Duodenal mucosa (tissue), 2 donors: ENCODE measurements around the gene HOXD12.

Source experiments
- H3K27ac ChIP-seq: one replicate; pipeline ENCODE4 v1.7.0; 2013; ENCODE audit warnings: low read depth, low read length
- H3K27me3 ChIP-seq, 2 donors: one replicate each; pipeline ENCODE4 v1.7.0; 2013; ENCODE audit warnings: low read length in 2 of 2, control low read depth in 1 of 2; ENCODE audit not compliant: insufficient read depth in 2 of 2, control insufficient read depth in 1 of 2
- H3K36me3 ChIP-seq, 2 donors: one replicate each; pipeline ENCODE4 v1.7.0; 2013; ENCODE audit warnings: low read length in 2 of 2, control low read depth in 1 of 2; ENCODE audit not compliant: insufficient read depth in 2 of 2, control insufficient read depth in 1 of 2
- H3K4me1 ChIP-seq, 2 donors: one replicate each; pipeline ENCODE4 v1.7.0; 2013; ENCODE audit warnings: low read length in 2 of 2, control low read depth in 1 of 2; ENCODE audit not compliant: insufficient read depth in 2 of 2, control insufficient read depth in 1 of 2
- H3K4me3 ChIP-seq, 2 donors: one replicate each; pipeline ENCODE4 v1.7.0; 2013; ENCODE audit warnings: low read length in 2 of 2, low read depth in 1 of 2
- H3K9ac ChIP-seq, 2 donors: one replicate each; pipeline ENCODE4 v1.7.0; 2013; ENCODE audit warnings: low read length in 2 of 2, low read depth in 1 of 2
- H3K9me3 ChIP-seq, 2 donors: one replicate each; pipeline ENCODE4 v1.7.0; 2013; ENCODE audit warnings: low read length in 2 of 2, control low read depth in 1 of 2; ENCODE audit not compliant: control insufficient read depth in 1 of 2

HOXD12 gene

DNA sequence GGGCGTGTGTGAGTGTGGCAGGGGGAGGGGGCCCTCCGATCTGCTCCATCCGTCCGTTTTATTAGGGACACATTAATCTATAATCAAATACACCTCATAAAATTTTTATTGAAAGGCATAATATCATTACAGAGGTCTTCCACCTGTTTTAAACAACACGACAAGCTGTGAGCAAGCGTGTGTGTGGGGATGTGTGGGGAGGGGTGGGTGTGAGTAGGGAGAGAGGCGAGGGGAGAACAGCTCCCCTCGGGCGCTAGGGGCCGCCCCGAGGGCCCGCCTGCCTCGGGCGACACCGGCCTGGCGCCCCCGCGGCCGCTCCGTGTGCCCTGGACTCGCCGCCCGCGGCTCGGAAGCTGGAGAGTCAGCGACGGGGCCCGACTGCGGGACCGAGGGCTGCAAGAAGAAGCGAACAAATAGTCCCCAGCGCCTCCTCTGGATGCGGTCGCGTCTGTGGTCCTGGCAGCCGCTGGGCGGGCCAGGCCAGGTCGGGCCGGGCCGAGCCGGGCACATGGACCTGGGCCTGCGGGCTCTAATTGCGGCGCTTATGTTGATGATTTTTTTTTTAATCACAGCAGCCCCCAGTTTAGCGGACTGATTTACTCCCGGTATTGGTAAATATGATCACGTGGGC lies 22.6 kb downstream of the HOXD12 start:
- peak overlapping the region; percentile 43 to 50 for H3K4me3 ChIP-seq
- no peaks in the 10 kb centered on the region for H3K4me1 ChIP-seq
- no peaks in the 10 kb centered on the region for H3K36me3 ChIP-seq
- no peaks in the 10 kb centered on the region for H3K9me3 ChIP-seq
- peak overlapping the region; percentile 10 for H3K27ac ChIP-seq
- peaks cover 88 to 93% of the 10 kb centered on the region in 2 donors for H3K27me3 ChIP-seq
- no peak overlapping the region for H3K9ac ChIP-seq

DNA sequence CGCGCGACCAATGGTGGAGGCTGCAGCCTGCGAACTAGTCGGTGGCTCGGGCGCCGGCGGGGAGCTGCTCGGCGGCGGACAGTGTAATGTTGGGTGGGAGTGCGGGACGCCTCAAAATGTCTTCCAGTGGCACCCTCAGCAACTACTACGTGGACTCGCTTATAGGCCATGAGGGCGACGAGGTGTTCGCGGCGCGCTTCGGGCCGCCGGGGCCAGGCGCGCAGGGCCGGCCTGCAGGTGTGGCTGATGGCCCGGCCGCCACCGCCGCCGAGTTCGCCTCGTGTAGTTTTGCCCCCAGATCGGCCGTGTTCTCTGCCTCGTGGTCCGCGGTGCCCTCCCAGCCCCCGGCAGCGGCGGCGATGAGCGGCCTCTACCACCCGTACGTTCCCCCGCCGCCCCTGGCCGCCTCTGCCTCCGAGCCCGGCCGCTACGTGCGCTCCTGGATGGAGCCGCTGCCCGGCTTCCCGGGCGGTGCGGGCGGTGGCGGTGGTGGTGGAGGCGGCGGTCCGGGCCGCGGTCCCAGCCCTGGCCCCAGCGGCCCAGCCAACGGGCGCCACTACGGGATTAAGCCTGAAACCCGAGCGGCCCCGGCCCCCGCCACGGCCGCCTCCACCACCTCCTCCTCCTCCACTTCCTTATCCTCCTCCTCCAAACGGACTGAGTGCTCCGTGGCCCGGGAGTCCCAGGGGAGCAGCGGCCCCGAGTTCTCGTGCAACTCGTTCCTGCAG lies 23.3 kb downstream of the HOXD12 start, which contains the start of gene HOXD9:
TSS of gene HOXD9 (plus strand) at position 37 of the 728 bp plus-strand sequence. CDS start at position 87, 50 bp downstream.
- H3K9me3 ChIP-seq: no peaks in the 10 kb centered on the region
- peaks cover 88 to 93% of the 10 kb centered on the region in 2 donors for H3K27me3 ChIP-seq
- H3K4me3 ChIP-seq: peak within 1 kb of the TSS; percentile 43 to 50
- no peaks in the 10 kb centered on the region for H3K4me1 ChIP-seq
- H3K36me3 ChIP-seq: no peaks in the 10 kb centered on the region
- no peak within 1 kb of the TSS for H3K9ac ChIP-seq
- H3K27ac ChIP-seq: peak within 1 kb of the TSS; percentile 10

DNA sequence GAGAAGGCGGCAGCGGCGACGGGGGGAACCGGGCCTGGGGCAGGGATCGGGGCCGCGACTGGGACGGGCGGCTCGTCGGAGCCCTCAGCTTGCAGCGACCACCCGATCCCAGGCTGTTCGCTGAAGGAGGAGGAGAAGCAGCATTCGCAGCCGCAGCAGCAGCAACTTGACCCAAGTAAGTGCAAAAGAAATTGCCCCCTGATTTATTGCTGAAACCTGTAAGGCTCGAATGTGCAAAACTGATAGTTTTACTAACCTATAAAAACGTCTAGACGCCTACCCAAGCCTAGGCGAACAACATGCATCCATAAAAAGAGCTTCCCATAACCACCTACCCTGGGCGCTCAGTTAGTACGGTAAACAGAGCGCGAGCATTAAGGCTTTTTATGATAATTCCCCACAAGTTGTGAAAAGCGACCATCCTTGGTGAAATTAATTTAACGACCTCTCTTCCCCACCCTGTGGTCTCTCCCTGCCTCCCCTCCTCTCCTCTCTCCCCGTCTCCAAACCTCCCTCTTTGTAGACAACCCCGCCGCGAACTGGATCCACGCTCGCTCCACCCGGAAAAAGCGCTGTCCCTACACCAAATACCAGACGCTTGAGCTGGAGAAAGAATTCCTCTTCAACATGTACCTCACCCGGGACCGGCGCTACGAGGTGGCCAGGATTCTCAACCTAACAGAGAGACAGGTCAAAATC lies 24.0 kb downstream of the HOXD12 start:
- Histone ChIP-seq H3K4me1 (no peaks in the 10 kb centered on the region), H3K27ac (no peak overlapping the region), H3K4me3 (no peak overlapping the region), H3K9ac (no peak overlapping the region), H3K9me3 (no peaks in the 10 kb centered on the region), H3K36me3 (no peaks in the 10 kb centered on the region), H3K27me3 (peaks cover 89 to 93% of the 10 kb centered on the region in 2 donors)

DNA sequence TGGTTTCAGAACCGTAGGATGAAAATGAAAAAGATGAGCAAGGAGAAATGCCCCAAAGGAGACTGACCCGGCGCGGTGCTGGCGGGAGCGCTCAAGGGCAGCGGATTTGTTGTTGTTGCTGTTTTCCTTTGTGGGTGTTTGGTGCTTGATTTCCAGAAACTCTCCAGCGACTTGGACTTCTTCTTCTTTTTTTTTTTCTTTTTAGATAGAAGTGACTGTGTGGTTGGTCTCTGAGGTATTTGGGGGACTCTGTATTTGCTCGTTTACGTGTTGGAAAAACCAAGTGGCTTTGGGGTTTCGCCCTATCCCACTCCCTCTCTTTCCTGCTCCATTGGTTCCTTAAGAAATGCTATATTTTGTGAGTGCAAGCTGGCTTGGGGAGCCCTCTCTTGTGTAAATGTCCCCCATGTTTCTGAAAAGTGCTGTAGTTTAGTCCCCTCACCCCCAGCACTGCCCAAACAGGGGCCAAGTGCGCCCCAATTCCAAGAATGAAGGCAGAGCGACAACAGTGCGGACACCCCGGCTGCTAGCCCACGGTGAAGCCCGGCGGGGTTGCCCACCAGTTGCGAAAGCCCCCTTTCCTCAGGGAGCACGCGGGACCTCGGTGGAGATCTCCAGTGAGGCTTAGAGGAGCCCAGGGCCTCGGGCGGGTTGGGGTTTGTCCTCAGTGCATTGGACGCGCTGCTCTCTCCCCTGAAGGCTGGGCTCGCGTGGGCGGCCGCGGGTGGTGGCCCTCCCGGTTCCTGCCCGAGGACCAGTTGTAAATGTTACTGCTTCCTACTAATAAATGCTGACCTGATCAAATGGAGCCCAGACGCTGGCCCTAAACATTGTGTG lies 24.7 kb downstream of the HOXD12 start:
- H3K27ac ChIP-seq: no peak overlapping the region
- H3K4me3 ChIP-seq: no peak overlapping the region
- no peaks in the 10 kb centered on the region for H3K36me3 ChIP-seq
- peaks cover 92 to 95% of the 10 kb centered on the region in 2 donors for H3K27me3 ChIP-seq
- H3K9me3 ChIP-seq: no peaks in the 10 kb centered on the region
- no peak overlapping the region for H3K9ac ChIP-seq
- no peaks in the 10 kb centered on the region for H3K4me1 ChIP-seq

DNA sequence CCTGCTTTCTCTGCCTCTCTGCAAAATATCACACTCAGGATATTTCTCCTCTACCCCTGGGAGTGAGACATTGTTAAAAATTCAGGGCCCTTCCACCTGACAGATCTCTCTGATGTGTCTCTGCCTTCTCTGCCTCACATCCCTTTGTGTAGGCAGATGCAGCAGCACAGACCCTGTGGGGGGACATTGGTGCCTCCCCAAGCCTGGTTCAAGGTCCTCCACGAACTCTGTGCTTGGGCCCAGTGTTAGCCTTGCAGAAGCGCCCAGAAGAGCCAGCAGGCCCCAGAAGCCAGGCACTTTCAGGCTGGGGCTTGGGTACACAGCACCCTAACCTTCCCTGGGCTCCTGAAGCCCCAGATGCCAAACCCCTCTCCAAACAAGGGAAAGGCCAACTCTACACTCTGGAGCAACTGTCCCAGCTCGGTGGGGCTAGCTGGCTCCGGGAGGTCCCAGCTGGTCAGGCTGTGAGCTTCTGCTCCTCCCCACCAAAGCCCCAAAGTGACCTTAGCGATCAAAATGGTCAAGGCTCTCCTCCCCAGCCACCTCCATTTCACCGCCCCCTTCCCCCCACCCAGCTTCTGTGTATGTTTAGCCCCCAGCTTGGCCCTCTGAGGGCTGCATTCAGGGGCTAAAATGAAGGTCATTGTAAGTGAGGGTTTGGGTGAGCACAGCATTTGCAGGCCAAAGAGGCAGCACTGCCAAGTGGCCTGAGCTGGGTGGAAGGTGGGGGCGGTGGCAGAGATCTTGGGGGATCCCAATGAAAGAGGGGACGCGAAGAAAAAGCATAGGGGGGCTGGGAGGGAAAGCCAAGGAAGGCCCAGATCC lies 25.6 kb downstream of the HOXD12 start:
- Histone ChIP-seq H3K4me3 (no peak overlapping the region), H3K4me1 (no peaks in the 10 kb centered on the region), H3K9me3 (no peaks in the 10 kb centered on the region), H3K27ac (peak overlapping the region; percentile 32), H3K9ac (no peak overlapping the region), H3K27me3 (peaks cover 86 to 90% of the 10 kb centered on the region in 2 donors), H3K36me3 (no peaks in the 10 kb centered on the region)

DNA sequence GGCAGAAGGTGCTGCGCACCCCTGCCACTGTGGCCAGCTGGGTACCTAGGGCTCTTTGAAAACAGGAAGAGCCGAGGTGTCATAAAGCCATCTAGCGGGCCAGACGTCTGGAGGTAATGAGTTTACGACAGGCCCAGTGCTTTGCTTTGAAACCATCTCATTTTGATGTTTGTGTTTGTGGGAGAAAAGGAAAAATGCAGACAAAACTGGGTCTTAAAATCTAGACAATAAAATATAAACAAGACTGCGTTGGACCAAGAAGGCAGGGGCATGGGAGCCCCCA lies 26.1 kb downstream of the HOXD12 start:
- no peak overlapping the region for H3K4me3 ChIP-seq
- H3K27ac ChIP-seq: no peak overlapping the region
- H3K36me3 ChIP-seq: no peaks in the 10 kb centered on the region
- H3K9me3 ChIP-seq: no peaks in the 10 kb centered on the region
- H3K4me1 ChIP-seq: no peaks in the 10 kb centered on the region
- H3K27me3 ChIP-seq: peaks cover 84 to 89% of the 10 kb centered on the region in 2 donors
- no peak overlapping the region for H3K9ac ChIP-seq

DNA sequence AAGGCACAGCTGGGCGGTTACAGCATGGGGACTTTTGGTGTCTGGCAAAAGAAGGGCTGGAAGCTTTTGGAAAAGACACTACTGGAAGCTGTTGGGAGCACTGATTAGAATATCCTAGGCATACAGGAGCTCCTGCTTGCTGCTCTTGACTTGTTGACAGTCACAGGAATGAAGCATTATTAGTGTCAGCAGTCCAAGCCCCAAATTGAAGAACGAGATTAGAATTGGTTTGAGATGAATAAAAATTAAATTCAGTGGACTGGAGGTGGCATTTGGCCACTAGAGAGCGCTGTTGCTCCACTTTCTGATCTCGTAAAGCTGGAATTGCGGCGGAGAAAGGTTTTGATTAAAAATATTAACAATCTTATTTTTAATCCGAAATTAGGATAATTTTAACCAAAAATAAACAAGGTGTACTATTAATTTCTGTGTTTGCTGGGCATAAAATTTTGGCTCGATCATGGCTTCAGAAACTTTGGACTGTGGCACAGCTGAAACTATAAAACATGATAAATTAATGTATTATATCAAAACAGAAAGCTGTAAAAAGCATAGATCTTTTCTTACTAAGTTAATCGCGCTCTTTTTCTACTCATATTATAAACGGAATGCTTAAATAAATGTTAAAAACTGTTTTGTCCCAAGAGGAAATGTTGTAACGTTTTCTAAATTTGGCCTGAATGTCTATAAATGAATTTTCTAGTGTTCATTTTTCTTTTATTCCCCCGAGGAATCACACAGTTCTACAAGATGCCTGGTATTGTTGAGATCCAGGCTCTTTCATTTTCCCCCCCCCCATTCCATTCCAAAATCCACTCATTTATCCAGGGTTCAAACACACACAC lies 27.6 kb downstream of the HOXD12 start:
- Histone ChIP-seq H3K9me3 (no peaks in the 10 kb centered on the region), H3K36me3 (no peaks in the 10 kb centered on the region), H3K4me1 (no peaks in the 10 kb centered on the region), H3K27me3 (peaks cover 81 to 88% of the 10 kb centered on the region in 2 donors), H3K4me3 (no peak overlapping the region), H3K27ac (no peak overlapping the region), H3K9ac (no peak overlapping the region)

DNA sequence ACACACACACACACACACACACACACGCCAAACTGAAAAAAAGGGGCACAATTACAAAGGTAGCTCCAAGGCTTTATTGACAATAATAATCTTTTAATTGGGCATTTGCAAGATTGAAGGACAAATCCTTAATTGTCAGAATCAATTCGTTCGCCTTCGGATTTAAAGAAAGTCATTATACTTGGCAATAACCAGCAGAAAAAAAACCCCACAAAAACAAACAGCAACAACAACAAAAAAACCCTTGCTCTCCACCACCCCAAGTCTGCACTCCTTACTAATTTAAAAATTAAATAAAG lies 28.1 kb downstream of the HOXD12 start:
- Histone ChIP-seq H3K27ac (no peak overlapping the region), H3K4me3 (no peak overlapping the region), H3K9me3 (no peaks in the 10 kb centered on the region), H3K4me1 (no peaks in the 10 kb centered on the region), H3K9ac (no peak overlapping the region), H3K27me3 (peaks cover 81 to 88% of the 10 kb centered on the region in 2 donors), H3K36me3 (no peaks in the 10 kb centered on the region)
